HG03175 (cell line): ENCODE results near the gene CAPRIN2.
A peak's percentile ranks its signal among the peaks of the same experiment; 100 is the strongest.

ENCODE experiments used
- ATAC-seq: cut with Tn5 transposase; IDR thresholded peaks from one replicate; pipeline ENCODE4 v1.9.1; 2021; ENCODE audit warnings: mild to moderate bottlenecking, moderate library complexity; ENCODE audit not compliant: unreplicated experiment

The CAPRIN2 gene, protein sequence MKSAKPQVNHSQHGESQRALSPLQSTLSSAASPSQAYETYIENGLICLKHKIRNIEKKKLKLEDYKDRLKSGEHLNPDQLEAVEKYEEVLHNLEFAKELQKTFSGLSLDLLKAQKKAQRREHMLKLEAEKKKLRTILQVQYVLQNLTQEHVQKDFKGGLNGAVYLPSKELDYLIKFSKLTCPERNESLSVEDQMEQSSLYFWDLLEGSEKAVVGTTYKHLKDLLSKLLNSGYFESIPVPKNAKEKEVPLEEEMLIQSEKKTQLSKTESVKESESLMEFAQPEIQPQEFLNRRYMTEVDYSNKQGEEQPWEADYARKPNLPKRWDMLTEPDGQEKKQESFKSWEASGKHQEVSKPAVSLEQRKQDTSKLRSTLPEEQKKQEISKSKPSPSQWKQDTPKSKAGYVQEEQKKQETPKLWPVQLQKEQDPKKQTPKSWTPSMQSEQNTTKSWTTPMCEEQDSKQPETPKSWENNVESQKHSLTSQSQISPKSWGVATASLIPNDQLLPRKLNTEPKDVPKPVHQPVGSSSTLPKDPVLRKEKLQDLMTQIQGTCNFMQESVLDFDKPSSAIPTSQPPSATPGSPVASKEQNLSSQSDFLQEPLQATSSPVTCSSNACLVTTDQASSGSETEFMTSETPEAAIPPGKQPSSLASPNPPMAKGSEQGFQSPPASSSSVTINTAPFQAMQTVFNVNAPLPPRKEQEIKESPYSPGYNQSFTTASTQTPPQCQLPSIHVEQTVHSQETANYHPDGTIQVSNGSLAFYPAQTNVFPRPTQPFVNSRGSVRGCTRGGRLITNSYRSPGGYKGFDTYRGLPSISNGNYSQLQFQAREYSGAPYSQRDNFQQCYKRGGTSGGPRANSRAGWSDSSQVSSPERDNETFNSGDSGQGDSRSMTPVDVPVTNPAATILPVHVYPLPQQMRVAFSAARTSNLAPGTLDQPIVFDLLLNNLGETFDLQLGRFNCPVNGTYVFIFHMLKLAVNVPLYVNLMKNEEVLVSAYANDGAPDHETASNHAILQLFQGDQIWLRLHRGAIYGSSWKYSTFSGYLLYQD

DNA sequence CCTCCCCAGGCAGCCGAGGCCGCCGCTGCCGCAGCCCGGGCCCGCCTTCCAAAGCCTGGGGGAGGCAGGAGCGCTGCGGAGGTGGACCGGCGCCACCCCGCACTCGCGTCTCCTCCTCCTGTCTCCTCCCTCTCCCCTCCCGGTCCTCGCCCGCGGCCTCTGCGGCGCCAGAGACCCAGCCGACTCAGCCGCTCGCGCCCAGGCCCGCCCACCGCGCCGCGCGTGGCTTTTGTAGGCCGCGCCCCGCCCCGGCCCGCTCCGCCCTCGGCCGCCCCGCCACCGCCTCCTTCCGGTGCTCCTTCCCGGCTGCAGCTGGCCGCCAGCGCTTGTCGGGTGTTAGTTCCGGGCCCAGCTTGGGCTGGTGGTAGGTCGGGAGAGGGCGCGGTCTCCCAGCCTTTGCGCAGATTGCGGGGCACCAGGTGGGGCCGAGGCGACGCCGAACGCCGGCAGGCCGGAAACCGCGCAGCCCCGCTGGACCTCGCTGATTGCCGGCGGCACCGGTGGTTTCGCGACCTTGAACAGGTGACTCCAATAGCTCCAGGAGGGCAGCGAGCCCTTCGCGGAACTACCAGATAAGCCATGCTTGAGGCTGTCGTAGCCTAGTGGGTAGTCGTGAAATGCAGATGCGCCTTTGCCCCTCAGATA is at the start of gene CAPRIN2:
CAPRIN2 (minus strand) TSS at position 202 of the 645 bp plus-strand sequence. CDS start 1,431 bp downstream, outside the sequence.
- ATAC-seq: peak; percentile 92

DNA sequence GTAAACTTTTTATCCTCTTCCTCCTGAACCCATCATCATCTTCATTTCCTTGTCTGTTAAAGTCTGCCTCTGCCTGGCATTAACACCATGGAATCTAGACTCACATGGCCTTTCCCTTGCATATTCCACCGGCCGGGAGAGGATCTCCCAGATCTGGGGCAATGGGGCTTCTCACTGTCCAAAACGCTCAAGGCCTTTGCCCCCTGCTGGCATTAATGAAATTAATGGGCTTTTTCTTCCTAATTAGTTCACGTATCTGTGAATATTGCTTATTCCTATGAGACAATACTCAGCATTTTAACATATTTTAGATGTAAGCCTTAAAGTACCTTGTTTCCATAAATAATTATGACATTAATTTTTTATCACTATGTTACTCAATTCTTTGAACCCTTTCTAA is 42.9 kb upstream of the CAPRIN2 start:
- no peak for ATAC-seq

DNA sequence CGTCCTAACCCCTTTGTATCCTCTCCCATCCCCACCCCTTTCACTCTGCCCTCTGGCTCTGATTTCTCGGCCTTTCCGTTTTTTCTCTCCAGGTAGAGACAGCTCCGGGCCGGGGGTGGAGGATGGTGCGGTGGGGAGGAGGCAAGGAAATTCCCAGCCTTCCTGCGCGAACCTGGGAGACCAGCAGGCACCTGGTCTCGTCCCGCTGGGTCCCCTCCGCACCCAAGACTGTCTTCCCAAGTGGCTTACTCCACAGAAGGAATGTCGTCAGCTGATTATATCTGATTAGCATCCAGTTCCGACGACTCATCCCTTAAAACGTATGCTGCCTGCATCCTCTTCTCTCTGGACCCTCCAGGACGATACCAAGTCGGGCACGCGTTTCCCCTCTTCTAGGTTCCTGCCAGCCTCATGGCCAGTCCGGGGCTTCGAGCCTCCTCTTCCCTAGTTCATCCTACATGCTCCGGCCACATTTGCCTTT is 42.2 kb upstream of the CAPRIN2 start:
- ATAC-seq: no peak

DNA sequence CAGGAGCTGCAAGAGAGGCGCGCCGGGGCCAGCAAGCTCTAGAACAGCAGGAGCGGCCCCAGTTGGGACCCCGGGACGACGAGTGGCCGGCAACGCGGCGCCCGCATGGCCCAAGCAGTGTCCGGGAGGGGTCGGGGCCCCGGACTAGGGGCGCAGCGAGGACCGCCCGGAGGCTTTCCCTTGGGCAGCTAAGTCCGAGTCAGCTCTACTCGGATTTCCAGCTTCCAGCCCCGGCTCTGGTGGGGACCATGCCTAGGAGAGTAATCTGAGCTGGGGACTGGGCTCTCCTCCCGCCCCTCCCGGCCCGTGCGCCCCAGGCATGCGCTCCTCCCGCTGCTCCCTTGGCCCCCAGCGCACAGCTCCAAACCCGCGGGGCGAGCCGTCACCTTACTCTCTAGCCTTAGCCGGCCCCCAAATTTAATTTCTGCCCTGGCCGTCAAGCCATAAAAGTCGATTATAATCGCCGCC is 41.6 kb upstream of the CAPRIN2 start:
- peak; percentile 16 for ATAC-seq

DNA sequence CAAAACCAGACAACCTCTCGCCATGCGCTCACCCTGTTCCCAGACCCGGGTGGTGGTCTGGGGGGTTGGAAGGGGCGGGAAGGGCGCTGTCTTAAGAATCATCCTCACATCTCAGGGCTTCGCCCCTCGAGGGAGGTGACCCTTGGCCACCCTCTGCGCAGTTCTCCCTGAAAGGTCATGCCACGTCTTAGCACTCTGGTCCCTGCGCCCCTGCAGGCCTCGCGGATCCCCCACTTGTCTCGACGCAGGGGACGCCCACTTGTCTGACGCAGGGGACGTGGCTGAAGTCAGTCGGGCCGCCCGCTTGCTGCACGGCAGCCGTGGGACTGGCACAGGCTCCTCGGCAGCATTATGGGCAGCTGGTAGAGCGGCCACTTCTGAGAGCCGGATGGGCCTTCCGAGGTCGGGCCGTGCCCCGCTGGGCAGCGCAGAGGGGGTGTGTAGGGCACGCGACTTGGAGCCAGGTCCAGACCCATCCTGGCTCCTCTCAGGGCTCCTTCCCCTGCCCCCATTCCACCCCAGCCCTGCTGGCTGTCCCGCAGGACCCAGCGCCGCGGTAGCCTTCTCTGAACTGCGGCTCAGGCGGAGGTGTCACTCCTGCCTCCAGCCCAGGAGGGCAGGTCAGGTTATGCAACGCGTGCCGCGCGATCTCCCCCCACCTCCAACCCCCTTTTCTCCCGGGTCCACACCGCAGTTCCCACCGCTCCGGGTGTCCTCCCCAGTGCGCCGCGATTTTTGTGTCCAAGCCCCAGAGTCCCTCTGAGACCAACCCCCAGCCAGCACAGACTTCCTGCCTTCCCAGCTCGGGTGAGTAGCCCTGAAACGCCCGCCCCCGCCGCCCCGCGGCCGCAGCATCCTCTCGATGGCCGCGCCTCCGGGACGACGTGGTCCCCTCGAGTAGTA is 40.9 kb upstream of the CAPRIN2 start:
- peak; percentile 87 for ATAC-seq

DNA sequence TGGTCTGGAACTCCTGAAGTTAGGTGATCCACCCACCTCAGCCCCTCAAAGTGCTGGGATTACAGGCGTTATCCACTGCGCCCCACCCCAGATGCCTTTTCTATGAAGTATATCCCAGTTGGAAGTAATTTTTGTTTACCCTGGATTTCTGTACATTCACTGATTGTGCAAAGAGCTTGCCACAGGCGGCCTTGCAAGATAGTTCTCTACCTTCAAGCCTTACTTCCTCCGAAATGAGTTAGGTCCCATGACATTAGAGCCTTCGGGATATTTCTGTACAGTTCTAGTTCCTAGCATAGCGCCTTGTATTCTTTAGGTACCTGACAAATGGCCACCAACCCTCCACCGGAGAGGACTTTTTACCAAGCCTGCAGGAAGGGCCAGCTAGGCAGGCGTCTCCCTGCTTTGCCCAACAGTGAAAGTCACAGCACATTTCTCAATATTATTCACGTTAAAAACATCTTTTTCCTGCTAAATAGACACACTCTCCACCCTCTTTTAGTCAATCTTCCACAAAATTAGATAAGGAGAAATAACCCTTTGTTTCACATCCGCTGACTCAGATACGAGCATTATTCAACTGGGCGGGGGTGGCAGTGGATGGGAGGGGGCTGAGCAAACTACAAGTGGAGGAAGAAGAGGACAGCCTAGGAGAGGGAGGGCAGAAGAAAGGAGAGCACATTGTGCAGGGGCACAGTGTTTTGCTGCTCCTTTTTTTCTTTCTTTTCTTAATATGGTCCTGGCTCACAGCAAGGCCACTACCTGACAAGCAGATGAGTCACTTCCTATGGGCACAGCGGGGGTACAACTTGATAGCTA is 40.0 kb upstream of the CAPRIN2 start:
- no peak for ATAC-seq

DNA sequence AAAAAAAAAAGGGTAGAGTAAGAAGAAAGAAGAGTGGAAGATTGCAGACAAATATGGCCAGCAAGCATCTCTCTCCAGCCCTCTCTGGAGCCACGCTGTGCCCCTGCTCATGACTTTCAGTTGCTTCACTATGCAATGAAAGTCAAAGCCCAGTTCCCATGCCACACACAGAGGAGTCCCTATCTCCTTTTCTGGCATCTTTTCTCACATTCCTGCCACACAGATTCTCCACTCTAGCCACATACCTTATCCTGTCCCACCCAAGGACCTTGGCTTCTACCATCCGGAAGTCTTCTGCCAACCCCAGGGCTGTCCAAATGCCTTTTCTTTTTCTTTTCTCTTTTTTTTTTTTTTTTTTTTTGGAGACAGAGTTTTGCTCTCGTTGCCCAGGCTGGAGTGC is 39.3 kb upstream of the CAPRIN2 start:
- ATAC-seq: no peak

DNA sequence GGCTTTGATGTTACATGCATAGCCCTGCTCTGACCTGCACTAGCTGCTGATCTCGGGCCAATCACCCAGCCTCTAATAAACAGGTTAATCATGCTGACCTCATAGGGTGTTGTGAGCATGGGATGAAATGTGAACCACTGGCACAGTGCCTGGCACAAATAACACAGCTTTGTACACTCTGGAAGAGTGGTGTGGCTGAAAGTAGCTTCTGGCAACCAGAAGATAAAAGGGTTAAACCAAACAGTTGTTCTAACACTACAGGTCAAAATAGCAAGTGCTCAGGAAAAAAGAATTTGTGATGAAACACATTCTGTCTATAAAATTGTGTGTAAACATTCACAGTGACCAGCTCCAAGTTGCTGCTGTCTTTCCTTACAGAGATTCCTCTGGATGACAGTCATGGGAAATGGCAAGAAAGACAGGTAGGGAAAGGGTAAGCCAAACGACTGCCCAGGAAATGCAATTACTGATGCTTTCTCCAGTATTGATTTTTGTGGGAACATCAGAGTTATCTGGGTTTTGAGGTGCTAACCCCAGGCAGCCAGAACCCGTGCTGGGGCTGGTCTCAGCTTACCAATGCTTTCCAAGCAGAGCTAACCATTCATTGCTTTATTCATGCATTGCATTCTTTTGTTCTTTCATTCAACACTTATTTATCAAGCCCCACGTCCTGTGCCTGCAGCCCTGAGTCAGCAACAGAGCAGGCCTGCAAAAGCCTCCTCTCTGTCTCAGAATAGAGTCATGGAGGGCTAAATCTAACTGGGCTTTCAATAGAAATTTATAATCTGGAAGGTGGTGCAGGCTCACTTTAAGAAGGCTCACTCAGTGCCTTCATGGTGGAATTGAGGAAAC is 38.1 kb upstream of the CAPRIN2 start:
- ATAC-seq: no peak

DNA sequence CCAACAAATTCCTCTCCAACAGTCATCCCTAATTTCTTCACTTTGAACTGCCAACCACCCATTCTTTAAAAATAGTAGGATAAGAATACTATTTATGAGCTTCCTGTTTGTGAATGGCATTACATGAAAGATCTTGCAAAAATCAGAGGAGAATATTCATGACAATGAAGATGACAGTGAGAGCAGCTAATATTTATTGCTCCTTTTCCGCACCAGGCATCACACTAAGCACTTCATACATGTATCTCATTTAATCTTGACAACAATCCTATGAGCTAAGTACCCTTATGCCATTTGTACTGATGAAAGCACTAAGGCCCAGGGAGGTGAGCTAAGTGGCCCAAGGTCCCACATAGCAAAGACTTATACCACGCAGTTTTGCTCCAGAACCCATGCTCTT is 37.3 kb upstream of the CAPRIN2 start:
- no peak for ATAC-seq

DNA sequence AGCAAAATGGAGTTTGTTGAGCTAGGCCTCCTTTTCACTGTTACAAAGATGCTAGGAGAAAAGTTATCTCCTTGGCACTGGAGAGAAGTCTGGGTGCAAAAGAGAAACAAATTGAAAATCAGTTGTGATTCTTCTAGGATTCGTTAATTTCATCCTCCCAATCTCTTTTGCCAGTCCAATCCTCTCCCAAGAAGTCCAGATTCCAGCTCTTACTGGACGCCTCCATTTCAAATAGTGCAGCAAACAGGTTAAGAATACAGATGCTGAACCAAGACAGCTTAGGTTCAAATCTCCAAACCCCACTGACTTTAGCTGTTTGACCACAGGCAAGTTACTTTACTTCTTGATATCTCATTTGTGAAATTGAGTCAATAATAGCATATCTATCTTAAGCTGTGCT is 34.0 kb upstream of the CAPRIN2 start:
- ATAC-seq: no peak

DNA sequence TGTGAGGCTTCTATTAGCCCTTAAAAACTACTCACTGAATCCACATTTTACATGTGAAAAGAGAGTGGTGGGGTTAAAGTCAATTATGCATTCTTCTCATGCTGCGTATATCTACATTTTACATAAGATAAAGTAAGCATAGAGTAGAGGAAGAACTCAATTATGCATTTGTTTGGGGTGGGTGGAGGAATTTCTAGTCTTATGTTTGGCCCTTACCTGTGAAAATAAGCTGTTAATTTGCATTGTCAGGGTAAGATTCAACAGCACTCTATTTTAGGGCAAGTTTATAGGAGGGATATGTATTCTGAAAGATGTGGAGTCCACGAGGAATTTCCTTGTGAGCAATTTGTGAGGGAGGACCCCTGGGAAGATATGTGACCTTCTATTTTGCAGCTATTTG is 30.9 kb upstream of the CAPRIN2 start:
- ATAC-seq: no peak

DNA sequence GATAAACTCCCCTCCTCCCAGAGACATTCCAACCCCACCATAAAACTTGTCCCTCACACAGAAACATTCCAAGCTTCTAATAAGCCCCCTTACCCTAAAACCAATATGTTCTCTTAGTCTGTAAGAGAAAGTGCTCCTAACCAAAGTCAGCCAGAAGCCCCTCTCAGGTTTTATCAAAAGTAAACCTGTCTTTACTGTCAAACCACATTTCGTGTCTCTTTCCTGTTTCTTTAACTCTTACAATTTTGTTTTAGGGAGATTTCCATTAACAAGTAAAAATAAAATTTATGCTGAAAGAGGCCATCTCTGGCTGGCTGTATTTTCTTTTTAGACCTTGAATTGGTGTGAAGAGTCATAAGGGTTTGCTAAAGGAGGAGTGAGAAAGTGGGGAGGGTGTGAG is 29.8 kb upstream of the CAPRIN2 start:
- no peak for ATAC-seq

DNA sequence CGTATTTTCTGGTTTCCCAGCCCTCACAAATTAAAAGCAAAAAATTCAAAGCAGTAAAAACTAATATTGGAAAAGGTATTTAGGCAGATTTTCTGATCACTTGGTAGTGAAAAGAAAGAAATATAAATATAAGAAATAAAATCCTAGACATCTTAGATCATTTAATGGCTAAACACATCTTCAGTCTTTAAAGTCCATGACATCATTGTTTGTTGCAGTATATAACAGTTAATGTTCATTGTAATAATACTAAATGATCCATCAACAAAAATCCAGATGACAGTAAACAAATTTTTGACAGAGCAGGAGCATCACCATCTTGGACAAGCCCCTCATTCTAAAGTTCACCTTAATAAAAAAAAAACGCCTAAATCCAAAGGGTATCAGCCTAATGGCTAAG is 29.2 kb upstream of the CAPRIN2 start:
- no peak for ATAC-seq

DNA sequence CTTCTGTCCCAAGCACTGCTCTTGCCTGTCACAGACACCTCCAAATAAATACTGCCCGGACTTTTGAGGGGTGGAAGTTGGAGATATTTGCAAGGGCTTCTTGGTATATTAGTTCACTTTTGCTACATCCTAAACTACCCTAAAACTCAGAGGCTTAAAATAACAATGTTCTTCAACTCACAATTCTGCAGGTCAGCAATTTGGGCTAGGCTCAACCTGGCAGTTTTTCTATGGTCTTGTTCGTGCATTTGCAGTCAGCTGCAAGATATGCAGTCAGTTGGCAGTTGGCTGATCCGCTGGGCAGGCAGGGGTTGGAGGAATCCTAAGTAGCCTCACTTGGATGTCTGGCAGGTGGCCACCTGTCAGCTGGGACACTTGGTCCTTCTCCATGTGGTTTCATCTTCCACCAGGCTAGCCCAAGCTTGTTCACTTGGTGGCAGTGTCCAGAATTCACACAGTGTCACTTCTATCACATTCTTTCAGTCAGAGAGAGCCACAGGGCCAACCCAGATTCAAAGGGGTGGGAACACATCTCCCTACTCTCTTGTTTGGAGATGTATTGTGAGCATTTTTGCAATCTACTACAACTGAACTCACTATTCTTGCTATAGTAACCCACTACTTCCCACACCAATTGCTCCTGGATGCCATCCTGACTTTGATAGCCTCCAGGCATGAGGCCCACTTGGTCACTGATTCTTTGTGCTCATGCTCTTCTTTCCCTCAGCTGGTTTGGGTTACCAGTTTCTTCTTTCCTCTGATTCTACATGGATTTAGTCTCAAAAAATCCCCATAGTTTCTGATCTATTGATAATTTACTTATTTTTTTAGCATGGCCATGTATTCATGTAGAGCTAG is 27.8 kb upstream of the CAPRIN2 start:
- ATAC-seq: no peak

DNA sequence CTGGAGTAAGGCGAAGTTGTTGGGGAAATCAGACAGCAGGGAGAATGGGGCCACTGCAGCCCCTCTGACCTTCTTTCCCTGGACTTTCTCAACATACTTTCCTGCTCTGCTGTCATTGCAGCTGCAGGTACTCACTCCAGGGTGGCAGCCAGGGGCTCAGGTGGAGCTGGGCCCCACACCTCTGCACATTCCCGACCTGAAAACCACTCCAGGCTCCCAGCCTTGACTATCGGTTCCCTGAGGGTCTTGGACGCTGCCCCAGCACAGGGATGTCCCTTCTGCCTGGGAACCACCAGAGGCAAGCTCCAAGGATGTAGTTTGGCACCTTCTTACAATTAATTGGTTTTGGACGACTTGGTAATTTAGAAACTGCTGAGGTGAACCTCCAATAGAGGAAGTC is 24.8 kb upstream of the CAPRIN2 start:
- ATAC-seq: no peak

DNA sequence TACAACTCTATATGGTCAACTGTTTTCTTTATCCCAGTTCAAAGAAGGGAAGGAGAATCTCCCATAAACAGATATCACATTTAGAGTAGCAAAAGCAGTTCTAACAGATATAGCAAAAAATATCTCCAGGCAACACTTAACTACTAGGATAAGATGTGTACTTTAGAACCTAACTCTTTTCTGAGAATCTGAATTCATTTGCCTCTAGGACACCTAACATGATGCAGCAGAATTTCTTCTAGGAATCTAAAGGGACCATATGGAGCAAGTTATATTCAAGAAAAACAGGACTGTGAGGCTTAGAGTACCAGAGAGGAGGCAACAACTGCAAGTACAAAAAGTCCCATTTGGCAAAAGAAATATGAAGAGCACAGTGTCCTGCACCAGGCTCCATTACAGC is 24.4 kb upstream of the CAPRIN2 start:
- no peak for ATAC-seq

DNA sequence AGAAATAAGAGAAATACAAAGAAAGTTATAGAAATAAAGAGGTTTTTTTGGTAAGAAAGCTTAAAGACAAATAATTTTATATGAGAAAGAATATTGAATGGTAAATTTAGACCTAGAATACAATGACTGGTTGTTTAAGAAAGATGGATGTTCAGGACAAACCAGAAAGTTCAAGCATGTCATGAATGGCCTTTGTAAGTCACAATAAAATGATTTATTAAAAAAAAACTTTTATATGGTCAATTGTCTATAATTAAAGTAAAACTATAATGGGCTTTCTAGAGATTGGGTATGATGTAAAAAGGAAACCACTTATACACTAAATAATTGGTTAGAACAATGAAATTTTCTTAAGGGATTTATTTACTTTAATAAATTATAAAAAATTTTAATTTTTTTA is 19.8 kb upstream of the CAPRIN2 start:
- no peak for ATAC-seq
